Stimulated activated CD4-positive, alpha-beta T cell treated with anti-CD3 and anti-CD28 coated beads, TNF-alpha, amount 100 ng/mL, for 4 hours (primary cell): ENCODE measurements around the gene ABHD16A.
A peak's percentile ranks its signal among the peaks of the same experiment; 100 is the strongest.

Experiments used
- DNase-seq, 3 experiments: peaks; one replicate each; pipeline ENCODE4 v3.0.0-alpha.2; 2020; ENCODE audit warnings: low read depth in 3 of 3

Gene ABHD16A

GRCh38 chr6:31690231-31691077, 12.7 kb downstream of the ABHD16A start:
- no peak for DNase-seq

GRCh38 chr6:31689249-31690110, 13.6 kb downstream of the ABHD16A start:
- DNase-seq = no peak

DNA sequence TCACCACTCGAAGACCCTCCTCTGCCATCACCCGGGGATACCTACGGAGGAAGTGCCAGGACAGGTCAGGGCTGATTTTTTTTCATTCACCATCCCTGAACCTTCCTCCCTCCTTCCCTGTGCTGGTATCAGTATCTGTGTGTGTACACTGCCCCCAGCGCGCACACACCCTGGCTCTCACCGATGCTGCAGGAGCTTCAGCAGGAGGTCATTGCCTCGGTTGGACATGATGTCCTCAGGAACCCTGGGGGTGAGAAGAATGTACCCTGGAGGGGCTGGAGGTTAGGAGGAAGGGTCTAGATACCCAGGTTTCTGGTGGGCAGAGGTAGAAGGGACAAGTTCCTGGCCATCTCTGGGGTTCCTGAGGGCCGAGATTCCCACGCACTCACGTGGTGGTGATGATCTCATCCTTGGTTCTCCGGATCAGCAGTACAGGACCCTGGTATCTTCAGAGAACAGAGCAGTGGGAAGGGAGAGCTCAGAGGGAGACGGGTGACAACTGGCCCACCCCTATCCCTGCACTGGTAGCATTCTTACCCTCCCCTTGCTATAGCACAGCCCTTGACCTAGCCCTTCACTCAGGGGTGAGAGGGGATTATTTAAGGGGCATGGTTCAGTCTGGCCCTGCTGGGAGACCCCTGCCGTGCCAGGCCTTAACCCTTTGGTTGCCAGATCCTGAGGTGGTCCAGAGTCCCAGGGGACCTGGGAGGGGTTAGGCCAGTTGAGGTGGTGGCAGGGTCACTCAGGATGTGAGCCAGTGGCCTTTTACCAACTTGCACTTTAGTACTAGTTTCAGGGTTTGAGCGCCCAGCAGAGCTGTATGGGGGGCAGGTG, 15.0 kb downstream of the ABHD16A start:
- no peak for DNase-seq

DNA sequence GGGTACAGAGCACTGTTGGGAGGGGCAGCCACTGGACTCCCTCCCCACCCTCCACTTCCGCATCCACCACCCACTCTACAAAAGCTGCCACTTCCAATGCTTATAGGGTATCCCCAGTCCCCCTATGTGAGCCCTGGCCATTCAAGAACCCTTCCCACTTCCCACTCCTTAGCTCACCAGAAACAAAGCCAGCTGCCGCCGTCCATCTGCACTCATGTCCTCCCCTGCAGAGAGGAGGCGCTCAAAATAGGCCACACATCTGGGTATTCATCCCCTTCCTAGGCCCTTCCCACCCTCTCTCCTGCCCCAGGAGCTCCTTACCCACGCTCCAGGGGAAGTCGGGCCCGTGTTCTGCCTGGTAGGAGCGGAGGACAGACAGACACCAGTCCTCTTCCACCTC, 15.8 kb downstream of the ABHD16A start:
- no peak for DNase-seq

DNA sequence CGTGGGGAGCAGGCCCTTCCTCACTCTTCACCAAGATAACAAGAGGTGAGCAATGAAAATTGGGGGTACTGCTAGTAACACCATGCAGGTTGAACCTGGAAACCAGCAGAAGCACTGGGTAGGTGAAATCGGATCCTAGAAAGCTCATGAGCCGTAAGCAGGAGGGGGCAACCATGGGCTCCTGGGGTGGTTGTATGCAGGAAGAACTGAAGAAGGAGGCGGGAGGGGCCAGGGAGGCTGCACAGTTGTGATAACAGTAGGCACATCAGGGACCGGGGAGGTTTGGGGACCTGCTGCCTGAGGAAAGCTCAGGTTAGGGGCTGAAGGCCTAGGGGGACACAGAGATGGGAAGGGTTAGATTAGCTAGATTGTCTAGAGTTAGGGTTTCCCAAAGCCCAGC, 16.6 kb downstream of the ABHD16A start:
- no peak for DNase-seq

- DNase-seq = no peak
These were observed 19.5 kb downstream of the ABHD16A start for GRCh38 chr6:31683591-31683990.

DNA sequence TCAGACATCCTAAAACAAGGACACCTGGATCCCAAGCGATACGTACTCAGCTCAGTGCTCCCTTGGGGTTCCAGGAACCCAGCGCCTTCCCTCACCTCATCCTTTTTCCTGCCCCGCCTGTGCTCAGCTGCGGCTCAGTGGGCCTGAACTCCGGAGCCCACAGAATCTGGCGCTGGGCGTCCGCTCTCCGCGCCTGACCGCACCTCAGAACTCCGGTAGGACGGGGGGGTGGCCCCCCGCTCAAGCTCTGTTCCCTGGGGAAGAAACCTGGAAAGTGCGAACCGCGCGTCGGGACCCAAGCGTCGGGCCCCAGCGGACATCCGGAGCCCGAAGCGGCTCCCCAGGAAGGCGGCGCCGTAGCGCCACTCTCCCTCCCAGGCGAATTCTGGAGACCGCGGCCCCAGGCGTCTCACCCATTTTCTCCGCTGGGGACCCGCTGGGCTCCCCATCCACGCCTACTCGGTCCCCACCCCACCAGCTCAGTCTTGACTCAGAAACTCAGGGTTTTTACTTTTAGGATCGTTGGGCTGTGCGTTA, 21.9 kb downstream of the ABHD16A start:
- no peak for DNase-seq

DNA sequence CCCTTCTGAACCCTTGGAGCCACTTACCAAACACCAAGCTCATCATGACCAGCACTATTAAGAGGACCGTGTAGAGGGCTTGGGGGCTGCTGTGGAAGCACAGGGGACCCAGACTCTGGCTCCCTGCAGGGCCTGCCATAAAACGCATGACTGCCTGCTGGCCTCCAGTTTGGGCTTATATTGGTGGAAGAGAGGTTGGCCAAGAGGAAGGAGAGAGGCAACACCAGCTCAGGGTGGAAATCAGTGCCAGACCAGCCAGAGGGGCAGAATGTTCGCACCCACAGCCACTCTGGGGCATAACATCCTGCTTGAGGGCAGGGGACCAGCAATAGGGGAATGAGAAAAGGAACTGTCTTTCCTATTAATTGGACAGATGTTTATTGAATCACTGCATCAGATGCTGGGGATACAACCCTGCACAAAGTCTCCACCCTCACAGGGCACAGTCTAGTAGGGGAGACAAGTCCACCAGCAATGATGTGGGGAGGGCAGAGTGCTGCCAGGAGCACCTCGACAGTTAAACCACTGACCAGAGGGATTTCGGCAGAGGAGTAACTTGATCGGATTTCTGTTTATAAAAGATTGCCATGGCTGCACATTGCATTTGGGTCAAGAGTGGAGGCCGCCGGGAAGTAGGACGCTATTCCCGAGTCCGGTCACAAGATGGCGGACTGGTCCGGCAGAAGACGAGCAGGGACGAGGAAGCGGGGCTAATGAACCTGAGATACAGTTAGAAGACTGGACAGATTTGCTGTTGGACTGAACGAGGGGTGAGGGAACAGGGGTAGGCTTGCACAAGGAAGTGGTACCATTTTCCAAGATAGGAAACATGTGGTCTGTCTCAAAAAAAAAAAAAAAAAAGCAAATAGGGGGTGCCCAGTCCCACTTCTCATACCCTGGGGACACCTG, 22.6 kb downstream of the ABHD16A start, which contains the start of gene LY6G5C:
LY6G5C (minus strand) TSS at position 842 of the 909 bp plus-strand sequence; CDS start at position 148, 694 bp downstream.
- DNase-seq = peak in 1 of 3 experiments; percentile 44

- no peak for DNase-seq
These were observed 25.2 kb downstream of the ABHD16A start for GRCh38 chr6:31677955-31678354.

GRCh38 chr6:31676904-31677303, 26.2 kb downstream of the ABHD16A start:
- no peak for DNase-seq

GRCh38 chr6:31676322-31676903, 26.7 kb downstream of the ABHD16A start:
- no peak for DNase-seq

GRCh38 chr6:31669676-31670075, 33.4 kb downstream of the ABHD16A start, which contains the start of gene LY6G5B:
Gene LY6G5B (plus strand): TSS chr6:31669976. CDS start chr6:31670951, 975 bp downstream.
- DNase-seq = no peak

DNA sequence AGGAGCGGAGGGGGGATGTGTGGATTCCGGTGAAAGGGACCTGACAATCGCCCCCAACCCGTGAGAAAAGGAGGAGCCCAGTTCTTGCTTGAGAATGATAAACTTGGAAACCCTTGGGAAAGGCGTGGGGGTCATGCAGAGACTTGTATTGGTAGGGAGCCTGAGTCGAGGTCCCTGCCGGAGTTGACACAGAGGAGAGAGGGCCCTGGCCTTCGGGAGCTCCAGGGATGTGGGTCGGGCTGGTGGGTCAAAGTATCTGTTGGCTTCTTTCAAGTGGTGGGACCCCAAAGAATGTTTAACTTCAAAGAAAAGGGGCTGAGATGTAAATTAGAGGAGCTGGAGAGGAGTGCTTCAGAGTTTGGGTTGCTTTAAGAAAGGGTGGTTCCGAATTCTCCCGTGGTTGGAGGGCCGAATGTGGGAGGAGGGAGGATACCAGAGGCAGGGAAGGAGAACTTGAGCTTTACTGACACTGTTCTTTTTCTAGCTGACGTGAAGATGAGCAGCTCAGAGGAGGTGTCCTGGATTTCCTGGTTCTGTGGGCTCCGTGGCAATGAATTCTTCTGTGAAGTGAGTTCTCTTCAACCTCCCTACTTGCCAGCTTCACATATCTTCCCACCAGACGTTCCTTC, 36.7 kb downstream of the ABHD16A start:
- no peak for DNase-seq

DNA sequence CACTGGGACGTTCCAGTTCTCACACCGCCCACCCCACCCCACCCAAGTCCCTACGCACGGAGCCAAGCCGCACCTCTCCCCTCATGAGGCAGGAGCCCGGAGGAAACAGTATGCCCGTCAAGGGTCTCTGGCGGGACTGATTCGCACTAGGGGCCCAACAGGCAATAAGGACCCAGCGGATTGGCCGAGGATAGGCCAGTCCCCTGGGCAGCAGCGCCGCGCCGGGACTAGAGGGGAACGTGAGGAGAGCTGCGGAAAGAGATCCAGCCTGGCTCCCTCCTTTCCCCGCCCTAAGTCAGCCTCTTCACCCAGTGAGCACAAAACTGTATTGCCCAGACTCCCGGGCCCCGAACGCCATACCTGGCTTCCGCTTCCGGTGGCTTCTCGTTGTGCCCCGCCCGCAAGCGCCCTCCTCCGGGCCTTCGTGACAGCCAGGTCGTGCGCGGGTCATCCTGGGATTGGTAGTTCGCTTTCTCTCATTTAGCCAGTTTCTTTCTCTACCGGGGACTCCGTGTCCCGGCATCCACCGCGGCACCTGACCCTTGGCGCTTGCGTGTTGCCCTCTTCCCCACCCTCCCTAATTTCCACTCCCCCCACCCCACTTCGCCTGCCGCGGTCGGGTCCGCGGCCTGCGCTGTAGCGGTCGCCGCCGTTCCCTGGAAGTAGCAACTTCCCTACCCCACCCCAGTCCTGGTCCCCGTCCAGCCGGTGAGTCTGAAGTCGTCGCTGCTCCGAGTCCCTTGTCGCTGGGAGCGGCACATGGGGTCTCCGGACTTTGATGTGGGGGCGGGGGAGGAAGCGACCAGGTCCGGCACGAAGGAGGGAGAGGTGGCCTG, 37.4 kb downstream of the ABHD16A start, which contains the start of gene CSNK2B:
CSNK2B (plus strand) TSS at position 580 of the 836 bp plus-strand sequence. CDS start 752 bp downstream, outside the sequence.
- peak; percentile 93 to 97 (median 96) for DNase-seq

DNA sequence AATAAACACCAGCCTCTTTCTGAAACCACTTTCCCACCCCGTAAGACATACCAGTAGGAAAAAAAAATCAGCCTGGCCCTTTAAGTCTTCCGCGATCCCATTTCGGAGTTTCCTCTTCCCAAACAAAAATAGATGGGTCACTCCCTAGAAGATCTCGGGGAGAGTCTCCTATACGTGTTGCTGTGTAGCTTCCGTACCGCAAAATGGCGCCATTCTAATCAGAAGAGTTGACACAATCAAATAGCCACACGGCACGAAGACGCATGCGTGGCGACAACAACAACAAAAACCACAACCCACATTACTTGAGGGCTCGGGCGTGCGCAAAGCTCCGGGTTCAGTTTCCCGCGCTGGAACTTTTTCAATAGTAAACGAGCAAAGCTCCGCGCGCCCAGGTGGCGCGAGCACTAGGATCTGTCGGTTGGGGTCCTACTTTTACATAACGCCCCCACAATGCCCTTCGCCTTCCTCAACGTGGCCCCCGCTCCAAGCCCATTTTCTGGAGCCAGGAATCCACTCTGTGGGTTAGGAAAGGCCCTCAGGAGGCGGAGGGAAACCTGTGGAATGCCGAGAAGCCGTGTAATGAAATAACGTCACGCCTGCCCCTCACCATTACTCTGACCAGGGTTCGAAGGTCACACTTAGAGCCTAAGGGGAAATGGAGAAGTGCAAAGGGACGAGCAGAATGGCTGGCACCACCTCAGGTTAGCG, 38.2 kb downstream of the ABHD16A start, which contains the start of gene GPANK1:
GPANK1 (minus strand) TSS at position 208 of the 711 bp plus-strand sequence. CDS start 519 bp downstream, outside the sequence.
- DNase-seq = peak; percentile 68 to 82 (median 70)

DNA sequence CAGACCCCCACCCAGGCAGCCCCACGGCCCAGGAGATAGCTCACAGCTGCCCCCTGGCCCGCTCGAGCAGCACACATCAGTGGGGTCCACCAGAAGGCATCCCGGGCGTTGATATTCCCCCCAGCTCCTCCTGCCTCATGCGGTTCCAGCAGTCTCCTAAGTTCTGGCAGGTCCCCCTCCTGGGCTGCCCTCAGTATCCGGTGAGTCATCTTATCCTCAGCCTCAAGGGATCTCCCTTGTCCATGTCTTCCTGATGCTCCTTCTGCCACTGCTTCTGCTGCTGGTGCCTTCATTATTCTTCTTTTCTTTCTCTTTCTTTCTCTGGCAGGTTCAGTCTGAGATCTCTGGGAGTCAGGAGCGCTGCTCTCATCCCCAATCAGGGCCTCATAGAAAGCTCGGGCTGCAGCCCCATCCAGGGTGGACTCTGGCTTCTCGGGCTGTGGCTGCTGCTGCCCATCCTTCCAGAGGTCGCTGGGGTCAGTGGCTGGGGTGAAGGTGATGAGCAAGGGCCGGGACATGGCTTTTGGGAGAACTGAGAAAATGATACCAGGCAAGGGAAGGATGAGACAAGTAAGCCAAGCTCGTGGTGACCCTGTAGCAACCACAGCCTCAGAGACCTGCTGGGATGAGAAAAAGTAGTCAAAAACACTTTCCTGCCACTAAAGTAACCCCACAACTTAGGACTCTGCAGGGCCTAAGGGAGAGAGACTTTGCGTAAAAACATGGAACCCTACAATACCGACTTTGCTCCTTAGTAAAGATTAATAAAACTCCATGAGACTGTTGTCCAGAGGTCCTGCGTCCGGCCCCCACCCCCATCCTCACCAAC, 38.9 kb downstream of the ABHD16A start:
- no peak for DNase-seq
